Right ventricle myocardium inferior (tissue), 1 donor: ENCODE measurements around the gene TGM2. TPM values are rescaled to one million over a fixed set of nuclear protein-coding genes. Genes with fewer than 3 reads are reported as not detected.

Experiments
- ATAC-seq: fragments of 200-7000 bp; cut with Tn5 transposase; one replicate; pipeline ENCODE4 v1.9.1; 2020; ENCODE audit warnings: mild to moderate bottlenecking, moderate library complexity
- DNase-seq: peaks from one replicate; pipeline ENCODE4 v3.0.0; 2021; ENCODE audit errors: missing footprints
- intact Hi-C: fragments of 100-400 bp; cut with DNase I; formaldehyde crosslinking; loops from one replicate; pipeline ENCODE4 v1.11.0; 2022
- total RNA-seq: library from RNA; stranded (reverse); fragmentation: NEBNext Ultra II Directional; extraction: Animal tissue kit (Norgen Biotek cat#: 25700); gene quantifications from one replicate; pipeline ENCODE4 v1.2.1, GENCODE V29; 2021
- donor health status: DM: no; HTN: yes; CAD: no; lungs with severe emphysema.

Gene TGM2
- total RNA-seq, 1 donor from 2014 or later: 581 TPM

GRCh38 chr20:38166703-38167233 is 1.7 kb upstream of the TGM2 start:
- intact Hi-C loops: no loop called here
- ATAC-seq: no peak
- no peak for DNase-seq

GRCh38 chr20:38165966-38166702 is 1.1 kb upstream of the TGM2 start:
- intact Hi-C loops: loop anchor here (1.0 to 2.0 kb wide), 3 partner anchors 56 to 109 kb away; no protein-coding TSS in a partner anchor
- ATAC-seq: no peak
- DNase-seq: no peak

DNA sequence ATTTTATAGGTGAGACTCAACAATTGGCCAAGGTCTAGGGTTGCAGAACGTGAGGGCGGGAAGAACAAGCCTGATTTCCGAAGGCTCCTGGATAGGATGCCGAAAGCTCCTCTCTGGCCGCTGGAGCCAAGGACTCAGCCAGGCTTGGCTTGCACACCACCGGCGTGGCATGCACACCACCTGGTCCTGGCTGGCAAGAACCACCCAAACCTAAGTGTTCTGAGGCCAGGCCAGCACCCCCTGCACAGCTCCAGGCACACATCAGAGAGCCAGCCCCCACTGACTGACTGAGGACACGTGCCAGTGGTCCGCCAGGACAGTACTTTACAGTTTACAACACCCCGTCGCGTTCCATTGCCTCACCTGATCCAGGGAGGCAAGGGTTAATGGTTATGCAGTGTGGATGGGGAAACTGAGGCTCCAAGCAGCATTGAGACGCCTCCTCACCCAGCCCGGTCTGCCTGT is 414 bp downstream of the TGM2 start:
- intact Hi-C loops: loop anchor here (1.0 to 2.0 kb wide), 3 partner anchors 58 to 108 kb away; no protein-coding TSS in a partner anchor
- peak; percentile 6 for ATAC-seq
- DNase-seq: no peak

DNA sequence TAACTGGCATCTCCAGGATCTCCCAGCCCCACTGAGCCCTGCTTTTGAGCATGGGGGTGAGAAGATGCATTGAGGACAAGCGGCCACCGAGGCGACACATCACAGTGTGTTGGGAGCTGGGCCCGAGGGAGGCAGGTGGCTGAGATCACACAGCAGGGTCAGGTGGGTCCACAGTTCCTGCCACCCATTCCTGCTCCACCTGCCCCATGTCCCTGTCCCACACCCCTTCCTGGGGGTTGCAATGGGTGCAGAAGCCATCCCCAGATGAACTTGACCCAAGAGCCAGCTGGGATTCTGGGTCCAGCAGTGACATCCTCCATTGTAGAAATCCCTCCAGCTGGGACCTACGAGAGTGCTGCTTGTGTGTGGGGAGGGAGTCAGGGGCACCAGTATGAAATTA is 1.0 kb downstream of the TGM2 start:
- ATAC-seq: no peak
- intact Hi-C loops: loop anchor here (2.0 kb wide), 1 partner anchor 107 kb away; no protein-coding TSS in a partner anchor

DNA sequence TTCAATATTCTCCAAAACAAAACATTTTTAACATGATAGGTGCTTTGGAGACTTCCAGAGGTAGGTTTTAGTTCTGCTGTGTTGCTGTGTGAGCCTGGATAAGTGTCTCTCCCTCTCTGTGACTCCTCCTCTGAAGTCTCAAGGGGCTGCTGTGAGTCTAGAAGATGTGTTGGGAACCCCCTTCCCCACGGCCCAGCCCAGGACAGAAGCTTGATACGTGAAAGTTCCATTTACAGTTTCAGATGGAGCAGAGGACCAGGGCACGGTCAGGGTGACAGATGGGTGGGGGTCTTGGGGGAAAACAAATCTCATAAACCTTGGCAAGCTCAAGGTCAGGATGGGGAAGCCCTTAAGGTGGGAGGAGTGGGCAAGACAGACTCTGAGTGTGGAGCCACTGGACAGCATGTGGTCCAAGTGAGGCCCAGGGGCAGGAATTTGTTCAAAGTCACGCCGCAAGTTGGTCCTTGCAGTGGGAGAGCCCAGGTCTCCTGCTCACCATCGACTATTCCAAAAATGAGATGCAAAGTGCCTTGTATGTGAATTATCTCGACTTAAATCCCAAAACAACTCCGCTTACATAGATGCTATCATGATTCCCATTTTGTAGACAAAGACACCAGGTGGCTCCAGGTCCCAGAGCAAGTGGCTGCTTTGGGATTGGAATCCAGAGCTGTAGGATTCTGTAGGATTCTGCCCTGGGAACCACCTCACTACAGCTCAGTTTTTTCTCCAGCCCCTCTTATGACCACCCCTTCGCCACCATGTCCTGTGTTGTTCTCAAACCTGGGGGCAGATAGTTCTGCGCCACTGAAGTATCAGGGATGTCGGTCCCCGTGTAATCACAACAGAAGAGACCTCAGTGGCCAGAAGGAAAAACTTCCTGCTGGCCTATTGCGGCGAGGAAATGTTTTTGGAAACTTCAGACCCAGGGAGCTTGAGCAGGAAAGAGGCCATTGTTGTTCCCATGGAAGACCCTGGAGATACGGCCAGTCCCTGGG is 1.9 kb downstream of the TGM2 start:
- intact Hi-C loops: no loop called here
- DNase-seq: no peak
- ATAC-seq: no peak

More for the DNA sequence above, 1.0 kb downstream of the TGM2 start:
- no peak for DNase-seq

DNA sequence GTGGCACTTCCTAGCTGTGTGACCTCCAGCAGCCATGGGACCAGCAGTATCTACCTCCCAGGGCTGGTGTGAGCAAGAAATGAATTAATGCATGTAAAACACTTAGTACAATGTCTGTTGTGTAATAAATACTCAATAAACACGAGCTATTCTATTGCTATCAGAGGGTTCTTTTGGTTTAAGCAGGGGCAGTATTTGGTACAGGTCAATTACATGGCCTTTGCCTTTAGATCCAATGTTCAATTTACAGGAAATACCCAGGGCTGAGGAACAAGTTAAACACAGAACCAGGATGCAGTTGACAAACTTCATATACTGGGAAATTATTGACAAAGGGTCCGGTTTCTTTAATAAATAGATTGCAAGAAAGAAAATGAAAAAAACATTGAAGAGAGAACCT is 2.9 kb downstream of the TGM2 start:
- ATAC-seq (no peak), DNase-seq (no peak)
- intact Hi-C loops: no loop called here

GRCh38 chr20:38161412-38161774 is 3.7 kb downstream of the TGM2 start:
- DNase-seq (no peak), ATAC-seq (no peak)
- intact Hi-C loops: no loop called here

DNA sequence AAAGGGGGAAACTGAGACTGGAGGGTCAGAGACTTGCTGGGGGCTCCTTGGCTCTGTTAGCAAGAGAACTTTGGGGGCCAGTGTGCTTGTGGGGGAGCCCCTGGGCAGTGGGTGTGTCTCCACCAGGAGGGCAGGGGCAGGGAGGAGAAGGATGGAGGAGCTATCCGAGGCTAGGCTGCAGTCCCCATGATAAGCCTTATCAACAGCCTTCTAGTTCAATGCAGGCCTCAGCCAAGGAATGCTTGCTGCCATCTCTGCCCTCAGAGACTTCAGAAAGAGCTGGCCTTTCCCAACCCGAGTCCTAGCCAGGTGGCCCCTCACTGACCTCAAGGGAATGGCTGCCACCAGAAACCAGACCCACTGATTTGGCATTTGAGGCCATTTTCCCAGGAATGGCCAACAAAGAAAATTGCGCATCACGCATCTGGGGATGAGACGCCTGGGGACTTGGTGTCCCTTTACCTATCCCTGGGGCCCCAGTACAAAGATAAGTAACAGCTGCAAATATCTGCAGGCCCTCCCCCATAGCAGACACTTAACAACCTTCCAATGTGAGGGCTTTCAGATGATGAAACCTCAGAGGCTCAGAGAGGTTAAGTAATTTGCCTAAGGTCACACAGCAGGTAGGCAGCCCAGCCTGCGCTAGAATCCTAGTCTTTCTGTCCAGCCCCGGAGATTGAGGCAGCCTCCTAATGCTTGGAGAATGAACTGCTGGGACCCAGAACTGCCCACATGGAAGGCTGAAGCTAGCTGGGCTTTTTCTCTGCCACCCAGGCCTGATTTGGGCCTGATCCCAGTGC is 4.9 kb downstream of the TGM2 start:
- DNase-seq (no peak), ATAC-seq (no peak)
- intact Hi-C loops: loop anchor here (5.0 kb wide), 1 partner anchor 173 kb away; no protein-coding TSS in a partner anchor

DNA sequence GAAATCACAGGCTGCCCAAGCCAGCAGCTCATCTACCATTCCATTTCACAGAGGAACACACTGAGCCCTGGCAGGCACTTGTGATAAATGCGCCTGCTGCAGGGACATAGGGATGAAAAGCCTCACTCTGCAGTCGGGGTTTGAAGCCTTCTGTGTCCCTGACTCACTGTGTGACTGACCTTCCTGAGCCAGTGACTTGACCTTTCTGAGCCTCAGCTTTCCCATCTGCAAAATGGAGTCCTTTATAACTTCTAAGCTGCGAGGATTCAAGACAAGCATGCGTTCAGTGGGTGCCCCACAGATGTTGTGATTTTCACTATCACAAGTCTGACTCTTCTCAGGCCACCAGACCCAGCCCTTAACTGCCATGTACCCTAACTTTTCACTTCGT is 5.5 kb downstream of the TGM2 start:
- DNase-seq (no peak), ATAC-seq (no peak)
- intact Hi-C loops: loop anchor here (5.0 kb wide), 1 partner anchor 172 kb away; no protein-coding TSS in a partner anchor

GRCh38 chr20:38158701-38159351 is 6.2 kb downstream of the TGM2 start:
- intact Hi-C loops: loop anchor here (5.0 kb wide), 1 partner anchor 172 kb away; no protein-coding TSS in a partner anchor
- ATAC-seq (peak; percentile 47), DNase-seq (no peak)

DNA sequence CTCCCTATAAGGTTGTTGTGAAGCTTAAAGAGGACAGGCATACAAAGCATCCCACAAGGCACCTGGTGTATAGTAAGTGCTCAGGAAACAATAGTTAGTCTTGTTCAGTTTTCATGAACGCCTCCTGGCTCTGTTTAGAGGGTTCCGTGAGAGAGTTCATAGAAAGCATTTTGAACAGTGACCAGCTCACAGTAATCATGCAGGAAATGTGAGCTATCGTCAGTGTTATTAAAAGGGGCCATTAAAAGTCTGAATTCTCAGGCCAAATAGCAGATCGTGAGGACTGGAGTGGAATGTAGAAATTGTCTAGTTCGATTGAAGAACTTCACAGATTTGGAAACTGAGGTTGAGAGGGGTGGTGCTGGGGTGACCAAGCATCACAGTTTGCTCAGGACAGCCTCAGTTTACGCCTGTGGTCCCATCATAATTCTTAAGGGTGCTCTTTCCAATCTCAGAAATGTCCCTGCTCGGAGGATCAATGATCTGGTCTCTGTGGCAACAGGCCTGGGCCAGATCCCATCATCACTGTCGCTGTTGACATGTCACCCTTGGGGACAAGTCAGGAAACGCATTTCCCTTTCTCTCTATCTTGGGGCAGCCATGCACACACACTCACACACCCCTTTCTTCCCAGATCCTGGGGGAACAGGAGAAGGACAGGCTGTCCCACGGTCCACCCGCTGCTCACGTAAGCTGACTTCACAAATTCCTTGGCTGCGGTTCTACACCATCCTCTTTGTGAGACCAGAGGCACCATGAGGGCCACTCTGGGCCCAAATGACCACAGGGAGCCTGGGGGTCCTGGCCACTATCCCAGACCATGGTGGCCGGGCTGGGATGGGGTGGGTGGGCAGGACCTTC is 7.2 kb downstream of the TGM2 start:
- intact Hi-C loops: loop anchor here (5.0 kb wide), 1 partner anchor 171 kb away; no protein-coding TSS in a partner anchor
- DNase-seq (no peak), ATAC-seq (peak; percentile 60)

GRCh38 chr20:38156888-38157634 is 8.0 kb downstream of the TGM2 start:
- intact Hi-C loops: loop anchor here (5.0 kb wide), 1 partner anchor 170 kb away; no protein-coding TSS in a partner anchor
- no peak for DNase-seq
- ATAC-seq: peak; percentile 65

GRCh38 chr20:38156280-38156679 is 8.8 kb downstream of the TGM2 start:
- ATAC-seq (no peak), DNase-seq (no peak)
- intact Hi-C loops: loop anchor here (5.0 kb wide), 1 partner anchor 169 kb away; no protein-coding TSS in a partner anchor

GRCh38 chr20:38155811-38156210 is 9.3 kb downstream of the TGM2 start:
- DNase-seq: no peak
- no peak for ATAC-seq
- intact Hi-C loops: loop anchor here (5.0 kb wide), 1 partner anchor 169 kb away; no protein-coding TSS in a partner anchor

GRCh38 chr20:38153401-38153800 is 11.7 kb downstream of the TGM2 start:
- intact Hi-C loops: no loop called here
- DNase-seq (no peak), ATAC-seq (no peak)

GRCh38 chr20:38152621-38153221 is 12.3 kb downstream of the TGM2 start:
- intact Hi-C loops: no loop called here
- peak; percentile 41 for ATAC-seq
- DNase-seq: peak; percentile 92
